ENCODE results near the gene BHLHE40.
"Not testable (repeated sequence)": the region's sequence is repeated elsewhere in the genome, so short reads cannot be mapped to it uniquely, and the experiment has no call there.

Gene BHLHE40
- total RNA-seq = 86.1 reads per million, percentile 80 among the genes with 10 or more reads in this experiment

DNA sequence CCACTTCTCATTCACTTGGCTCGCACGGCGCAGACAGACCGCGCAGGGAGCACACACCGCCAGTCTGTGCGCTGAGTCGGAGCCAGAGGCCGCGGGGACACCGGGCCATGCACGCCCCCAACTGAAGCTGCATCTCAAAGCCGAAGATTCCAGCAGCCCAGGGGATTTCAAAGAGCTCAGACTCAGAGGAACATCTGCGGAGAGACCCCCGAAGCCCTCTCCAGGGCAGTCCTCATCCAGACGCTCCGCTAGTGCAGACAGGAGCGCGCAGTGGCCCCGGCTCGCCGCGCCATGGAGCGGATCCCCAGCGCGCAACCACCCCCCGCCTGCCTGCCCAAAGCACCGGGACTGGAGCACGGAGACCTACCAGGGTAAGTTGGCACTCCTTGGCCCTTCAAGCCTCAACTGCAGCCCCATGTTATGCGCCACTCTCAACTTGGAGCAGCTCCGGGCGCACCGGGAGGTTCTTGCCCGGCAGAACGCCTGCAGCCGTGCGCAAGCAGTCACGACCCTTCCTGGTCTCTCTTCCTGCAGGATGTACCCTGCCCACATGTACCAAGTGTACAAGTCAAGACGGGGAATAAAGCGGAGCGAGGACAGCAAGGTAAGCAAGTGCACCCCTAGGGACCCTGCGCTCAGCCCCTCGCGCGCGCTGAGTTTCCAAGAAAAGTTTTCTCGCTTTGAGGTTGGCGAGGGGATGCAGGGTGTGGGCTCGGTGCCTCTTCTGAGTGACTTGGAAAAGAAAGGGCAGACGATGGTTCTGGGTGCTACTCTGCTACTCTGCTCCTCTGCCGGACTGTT, at the start of gene BHLHE40:
TSS of gene BHLHE40 (plus strand) at position 10 of the 801 bp plus-strand sequence. CDS start at position 292, 282 bp downstream.
- peak; percentile 14 for DNase-seq

DNA sequence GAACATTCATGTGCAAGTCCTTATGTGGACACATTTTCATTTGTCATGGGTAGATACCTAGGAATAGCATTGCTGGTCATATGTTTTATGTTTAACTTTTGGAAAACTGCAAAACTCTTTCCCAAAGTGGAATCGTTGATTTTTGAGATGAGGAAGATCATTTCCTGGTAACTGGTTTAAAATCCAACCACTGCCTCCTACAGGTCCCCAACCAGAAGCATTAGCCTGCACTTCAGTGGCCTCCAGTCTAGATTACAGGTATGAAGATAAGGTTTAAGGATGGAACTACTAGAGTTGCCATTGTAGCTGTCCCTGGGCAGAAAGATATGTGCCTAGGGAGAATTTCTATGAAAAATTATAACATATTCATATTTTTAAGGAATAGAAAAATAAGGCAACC, 48.7 kb upstream of the BHLHE40 start:
- DNase-seq = no peak

DNA sequence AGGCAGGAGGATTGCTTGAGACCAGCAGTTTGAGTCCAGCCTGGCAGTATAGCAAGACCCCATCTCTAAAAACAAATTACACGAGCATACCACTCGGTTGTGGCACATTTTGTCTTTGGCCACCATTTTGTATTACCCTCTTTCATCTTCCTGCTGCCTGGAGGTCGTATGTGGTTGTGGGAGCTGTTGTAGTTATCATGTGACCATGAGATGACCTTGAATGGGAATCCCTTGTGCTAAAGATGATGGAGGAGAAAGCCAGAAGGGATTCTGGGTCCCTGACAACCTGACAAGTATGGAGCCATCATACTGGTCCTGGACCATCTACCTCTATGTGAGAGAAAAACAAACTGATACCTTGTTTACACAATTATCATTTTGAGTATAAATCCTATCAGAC, 45.2 kb upstream of the BHLHE40 start:
- DNase-seq = no peak

DNA sequence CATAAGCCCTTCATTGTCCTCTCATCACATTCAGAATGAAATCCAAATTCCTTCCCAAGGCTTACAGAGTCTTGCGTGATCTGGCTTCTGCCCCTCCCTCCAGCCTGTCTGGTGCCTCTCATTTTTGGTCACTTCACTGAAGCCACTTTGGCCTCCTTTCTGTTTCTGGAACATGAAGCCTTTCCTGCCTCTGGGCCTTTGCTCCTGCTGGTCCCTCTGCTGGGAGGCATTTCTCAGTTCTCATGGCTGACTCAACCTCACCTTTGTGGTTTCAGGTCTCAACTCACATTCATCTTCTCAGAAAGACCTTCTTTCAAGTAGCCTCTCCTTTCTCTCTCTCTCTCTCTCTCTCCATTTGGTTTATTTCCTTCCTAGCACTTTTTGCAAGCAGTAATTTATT, 43.9 kb upstream of the BHLHE40 start:
- no peak for DNase-seq

DNA sequence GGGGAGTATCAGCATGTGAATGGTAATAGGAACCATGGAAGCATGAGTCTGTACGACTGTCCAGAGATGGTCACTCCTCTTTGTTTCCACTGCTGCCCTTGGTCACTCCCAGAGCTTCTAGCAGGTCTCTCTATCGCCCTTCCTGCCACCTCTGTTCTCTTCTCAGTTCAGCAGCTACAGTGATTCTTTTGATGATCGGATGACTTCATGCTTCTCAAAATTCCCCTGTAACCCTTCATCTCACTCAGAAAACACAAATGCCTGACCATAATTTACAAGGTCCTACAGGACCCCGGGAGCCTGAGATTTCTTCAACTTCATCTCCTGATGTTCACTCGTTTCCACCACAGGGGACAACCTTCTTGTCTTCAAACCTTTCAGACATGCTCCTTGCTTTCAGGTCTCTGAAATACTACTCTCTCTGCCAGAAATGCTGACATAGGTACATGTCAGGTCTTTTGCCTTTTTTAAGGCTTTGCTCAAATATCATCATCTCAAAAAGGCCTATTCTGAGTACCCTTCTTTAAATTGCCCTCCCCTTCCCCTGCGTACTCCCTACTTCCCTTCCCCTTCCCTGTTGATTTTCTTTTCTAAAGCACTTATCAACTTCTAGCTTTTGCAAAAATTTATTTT, 42.1 kb upstream of the BHLHE40 start:
- no peak for DNase-seq

DNA sequence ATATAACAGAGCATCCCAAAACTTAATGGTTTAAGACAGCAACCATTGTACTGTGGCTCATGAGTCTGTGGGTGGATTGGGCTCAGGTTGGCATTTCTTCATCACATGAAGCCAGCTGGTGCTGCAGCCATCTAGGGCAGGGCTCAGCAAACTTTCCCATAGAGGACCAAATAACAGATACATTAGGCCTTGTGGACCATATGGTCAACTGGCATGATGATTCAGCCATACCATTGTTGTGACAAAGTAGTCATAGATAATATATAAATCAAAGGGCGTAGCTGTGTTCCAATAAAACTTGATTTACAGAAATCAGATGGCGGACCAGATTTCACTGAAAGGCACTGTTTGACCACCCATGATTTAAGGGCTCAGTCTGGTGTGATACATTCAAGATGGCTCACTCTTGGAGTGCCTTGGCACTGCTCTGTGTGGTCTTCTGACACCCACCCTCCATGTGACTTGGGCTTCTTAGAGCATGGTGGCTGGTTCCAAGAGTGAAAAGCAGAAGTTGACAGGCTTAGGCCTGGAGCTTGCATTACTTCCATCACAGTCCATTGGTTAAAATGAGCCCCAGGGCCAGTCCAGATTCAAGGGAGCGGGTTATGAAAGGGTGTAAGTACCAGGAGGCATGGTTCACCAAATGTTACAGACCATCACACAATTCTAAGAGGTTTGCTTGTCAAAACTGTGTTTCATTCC, 40.8 kb upstream of the BHLHE40 start:
- no peak for DNase-seq

DNA sequence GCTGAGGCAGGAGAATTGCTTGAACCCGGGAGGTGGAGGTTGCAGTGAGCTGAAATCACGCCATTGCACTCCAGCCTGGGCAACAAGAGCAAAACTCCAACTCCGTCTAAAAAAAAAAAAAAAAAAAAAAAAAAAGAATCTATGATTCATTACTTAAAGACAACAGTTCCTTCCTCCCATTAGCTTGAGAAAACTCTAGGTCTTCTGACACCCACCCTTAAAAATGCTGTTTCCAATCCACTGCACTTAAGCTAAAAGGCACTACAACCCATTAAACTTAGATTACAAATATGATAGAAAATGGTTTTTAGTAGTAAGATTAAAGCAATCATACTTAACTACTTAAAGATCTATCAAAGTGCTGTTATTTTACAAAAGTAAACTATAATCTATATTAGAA, 40.0 kb upstream of the BHLHE40 start:
- no peak for DNase-seq

DNA sequence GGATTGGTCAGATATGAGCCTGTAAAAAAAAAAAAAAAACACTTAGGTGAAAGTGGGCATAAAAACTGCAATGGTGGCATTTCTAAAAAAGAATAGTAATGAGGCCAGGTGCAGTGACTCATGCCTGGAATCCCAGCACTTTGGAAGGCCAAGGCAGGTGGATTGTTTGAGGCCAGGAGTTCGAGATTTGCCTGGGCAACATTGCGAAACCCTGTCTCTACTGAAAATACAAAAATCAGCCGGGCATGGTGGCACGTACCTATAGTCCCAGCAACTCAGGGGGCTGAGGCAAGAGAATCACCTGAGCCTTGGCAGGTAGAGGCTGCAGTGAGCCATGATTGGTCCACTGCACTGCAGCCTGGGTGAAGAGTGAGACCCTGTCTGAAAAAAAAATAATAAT, 38.3 kb upstream of the BHLHE40 start:
- DNase-seq = no peak

DNA sequence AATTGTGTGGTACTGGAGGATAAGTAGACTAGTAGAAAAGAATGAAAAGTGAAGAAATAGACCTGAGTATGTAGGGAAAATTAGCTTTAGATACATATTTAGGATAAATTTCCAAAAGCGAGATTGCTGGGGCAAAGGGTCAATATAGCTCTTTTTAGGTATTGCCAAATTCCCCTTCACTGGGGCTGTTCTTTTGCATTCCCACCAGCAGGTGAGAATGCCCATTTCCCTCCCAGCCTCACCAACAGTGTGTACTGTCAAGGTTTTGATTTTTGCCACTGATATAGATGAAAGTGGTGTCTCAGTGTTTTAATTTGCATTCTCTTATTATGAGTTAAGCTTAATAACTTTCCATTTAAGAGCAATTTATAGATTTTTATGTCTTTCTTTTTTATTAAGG, 35.7 kb upstream of the BHLHE40 start:
- no peak for DNase-seq

DNA sequence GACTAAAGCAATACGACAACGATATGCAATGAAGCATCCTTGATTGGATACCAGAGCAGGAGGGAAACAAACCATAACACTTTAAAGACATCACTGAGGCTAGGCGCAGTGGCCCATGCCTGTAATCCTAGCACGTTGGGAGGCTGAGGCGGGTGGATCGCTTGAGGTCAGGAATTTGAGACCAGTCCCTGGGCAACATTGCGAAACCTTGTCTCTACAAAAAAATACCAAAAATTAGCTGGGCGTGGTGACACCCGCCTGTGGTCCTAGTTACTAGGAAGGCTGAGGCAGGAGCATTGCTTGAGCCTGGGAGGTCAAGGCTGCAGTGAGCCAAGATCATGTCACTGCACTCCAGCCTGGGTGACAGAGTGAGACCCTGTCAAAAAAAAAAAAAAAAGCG, 33.9 kb upstream of the BHLHE40 start:
- DNase-seq = no peak

DNA sequence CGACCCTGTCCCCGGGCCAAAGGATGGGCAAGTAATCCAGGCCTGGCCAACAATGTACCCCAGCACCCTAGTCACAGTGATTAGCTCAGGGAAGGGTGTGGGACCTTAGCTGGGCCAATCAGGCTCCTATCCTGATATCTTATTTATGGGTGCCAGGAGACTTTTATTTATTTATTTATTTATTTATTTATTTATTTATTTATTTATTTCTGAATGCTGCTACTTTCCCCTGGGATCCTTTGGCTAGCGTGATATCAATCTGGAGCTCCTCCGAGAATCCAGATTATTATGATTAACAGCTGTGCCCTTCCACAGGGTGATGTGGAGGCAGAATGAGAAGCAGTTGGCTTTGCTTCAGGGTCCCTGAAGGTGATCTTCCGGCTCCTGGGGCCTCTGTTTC, 32.2 kb upstream of the BHLHE40 start:
- DNase-seq = no peak

DNA sequence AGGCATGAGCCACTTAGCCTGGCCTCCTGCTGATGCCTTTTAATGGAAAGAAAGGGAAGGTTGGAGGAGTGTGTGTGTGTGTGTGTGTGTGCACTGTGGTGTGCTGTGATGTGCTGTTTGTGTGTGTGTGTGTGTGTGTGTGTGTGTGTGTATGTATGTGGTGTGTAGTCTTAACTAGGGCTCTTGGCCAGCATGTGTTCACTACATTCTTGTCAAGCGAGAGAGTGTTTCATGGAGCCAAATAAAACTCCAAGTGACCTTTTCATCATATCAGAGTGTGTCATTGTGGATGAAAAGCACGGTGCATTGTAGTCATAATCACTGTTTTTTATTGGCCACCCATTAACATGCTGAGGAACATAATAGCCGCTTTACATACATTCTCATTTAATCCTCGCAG, 30.8 kb upstream of the BHLHE40 start:
- DNase-seq = no peak

DNA sequence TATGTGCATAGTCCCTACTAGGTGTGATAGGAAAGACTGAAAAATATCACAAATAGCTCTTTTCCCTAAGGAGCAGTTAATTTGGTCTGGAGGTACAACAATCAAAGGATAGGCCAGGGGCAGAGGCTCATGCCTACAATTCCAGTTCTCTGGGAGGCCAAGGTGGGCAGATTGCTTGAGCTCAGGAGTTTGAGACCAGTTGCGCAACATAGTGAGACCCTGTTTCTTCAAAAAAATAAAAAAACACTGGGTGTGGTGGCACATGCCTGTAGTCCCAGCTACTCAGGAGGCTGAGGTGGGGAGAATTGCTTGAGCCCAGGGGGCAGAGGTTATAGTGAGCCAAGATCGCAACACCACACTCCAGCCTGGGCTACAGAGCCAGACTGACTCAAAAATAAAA, 30.2 kb upstream of the BHLHE40 start:
- no peak for DNase-seq

DNA sequence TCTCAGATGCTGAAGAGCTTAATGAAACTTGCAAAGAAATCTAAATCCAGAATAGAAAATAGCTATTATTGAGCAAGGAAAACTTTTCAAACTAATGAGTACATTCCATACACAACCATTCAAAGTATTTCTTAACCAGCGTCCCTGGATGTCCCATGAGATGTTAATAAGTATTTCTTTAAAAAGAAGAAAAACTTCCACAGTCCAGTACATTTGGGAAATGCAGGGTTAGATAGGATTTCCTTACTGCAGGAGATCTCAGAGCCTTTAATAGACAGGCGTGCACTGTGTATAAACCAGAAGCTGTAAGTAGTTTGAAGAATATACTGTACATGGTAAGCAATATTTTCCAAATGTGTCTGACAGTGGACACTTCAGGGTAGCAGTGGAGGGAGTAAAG, 29.6 kb upstream of the BHLHE40 start:
- DNase-seq = no peak

DNA sequence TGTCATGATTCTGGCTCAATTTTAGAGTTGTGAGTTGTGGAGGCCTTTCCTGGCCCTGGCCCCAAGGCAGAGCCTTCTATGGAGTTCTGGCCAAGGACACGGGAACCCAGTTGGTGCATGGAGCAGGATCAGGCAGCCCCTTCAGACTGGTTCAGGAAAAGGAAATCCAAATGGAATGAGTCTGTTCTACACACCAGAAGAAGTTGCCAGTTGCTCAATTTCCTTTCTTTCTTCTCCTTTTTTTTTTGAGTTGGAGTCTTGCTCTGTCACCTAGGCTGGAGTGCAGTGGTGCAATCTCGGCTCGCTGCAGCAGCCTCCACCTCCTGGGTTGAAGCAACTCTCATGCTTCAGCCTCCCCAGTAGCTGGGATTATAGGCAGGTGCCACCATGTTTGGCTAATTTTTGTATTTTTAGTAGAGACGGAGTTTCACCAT, 28.9 kb upstream of the BHLHE40 start:
- DNase-seq = no peak

DNA sequence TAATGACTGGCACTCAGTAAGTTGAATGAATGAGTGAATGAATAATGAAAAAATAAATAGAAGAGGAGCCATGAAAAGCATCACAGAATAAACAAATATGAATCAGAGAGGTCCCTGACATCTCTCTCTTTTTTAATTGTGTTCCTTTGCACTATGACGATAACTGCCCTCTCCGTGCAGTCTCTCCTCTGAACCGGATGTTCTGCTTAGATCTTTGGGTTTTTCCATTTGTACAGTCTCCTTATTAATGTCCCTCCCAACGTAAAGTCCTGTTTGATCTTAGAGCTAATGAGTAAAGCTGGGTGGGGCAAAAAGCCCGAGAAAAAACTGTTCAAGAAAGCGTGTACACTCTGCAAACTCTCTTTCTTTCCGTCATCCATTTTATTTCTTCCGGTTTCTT, 28.3 kb upstream of the BHLHE40 start:
- DNase-seq = no peak

DNA sequence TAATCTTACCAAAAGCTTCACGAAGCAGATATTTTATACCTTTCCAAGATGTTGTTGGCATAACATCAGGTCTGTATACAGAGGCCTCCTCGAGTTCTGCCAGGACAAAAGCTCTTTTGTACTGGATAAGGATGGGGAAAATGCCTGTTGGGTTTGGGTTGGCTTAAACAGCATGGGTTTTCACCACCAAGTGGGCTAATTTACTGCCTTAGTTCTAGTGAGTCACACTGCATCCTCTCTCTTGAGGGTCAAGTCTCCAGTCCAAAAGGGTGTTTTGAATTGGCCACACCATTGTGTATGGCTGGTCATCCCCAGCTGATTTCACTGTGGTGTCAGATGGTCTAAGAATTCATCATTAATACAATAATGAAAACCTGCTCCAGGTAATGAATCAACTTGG, 26.1 kb upstream of the BHLHE40 start:
- no peak for DNase-seq

DNA sequence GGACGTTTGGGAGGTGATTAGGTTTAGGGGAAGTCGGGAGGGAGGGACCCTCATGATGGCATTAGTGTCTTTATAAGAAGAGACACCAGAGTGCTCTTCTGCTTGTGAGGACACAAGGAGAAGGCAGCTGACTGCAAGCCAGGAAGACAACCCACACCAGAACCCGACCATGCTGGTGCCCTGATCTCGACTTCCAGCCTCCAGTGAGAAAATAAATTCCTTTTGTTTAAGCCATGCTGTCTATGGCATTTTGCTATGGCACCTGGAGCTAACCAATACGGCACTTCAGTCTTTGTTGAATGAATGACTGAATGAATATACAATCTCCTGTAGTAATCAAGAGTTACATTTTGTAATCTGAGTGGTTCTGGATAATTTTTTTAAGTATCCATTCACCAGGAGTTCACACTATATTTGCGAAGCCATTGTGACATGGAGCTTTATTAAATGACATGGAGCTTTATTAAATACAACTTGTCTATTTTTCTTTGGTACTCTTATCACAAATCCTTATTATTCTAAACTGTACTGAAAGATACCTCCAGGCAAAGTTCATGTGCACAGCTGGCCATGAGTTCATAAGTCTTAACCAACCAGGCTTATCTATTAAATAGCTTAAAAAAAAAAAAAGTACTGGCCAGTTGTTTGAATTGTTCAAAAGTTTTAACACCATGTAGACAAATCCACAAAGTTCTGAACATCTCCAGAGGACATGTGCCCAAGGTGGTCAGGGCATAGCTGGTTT, 24.8 kb upstream of the BHLHE40 start:
- DNase-seq = no peak

DNA sequence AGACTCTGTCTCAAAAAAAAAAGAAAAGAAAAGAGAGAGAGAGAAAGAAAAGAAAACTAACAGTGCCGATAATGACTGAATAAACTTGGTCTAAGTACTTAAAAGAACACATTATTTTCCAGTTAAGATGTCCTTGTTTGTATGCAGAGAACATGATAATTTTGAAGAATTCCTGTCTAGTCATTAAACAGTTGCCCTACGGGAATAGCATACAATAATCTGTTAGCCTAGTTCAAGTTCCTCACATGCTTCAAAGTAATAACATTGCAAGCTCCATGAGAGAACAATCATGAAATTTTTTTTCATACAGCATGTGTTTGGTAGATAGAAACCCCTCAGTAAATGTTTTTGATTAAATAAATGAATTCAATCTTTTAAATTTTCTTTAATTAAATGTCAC, 23.1 kb upstream of the BHLHE40 start:
- DNase-seq = no peak

DNA sequence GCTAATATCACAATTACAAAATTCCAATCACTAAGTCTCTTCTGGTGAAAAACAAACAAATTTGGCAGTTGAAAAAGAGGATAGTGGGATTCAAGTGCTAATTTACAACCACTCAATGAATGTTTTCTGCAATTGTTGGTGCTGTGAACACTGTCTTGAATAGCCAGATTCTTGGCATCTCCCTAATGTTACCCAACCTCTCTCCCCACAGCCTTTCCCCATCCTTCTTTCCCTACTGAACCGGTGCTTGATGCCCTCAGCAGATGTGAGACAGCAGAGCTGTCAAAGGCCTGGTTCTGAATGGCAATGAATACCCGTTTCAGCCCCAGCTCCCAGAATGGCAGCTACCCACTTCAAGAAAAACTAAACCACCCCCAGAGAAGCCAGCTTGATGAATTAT, 22.5 kb upstream of the BHLHE40 start:
- DNase-seq = no peak

DNA sequence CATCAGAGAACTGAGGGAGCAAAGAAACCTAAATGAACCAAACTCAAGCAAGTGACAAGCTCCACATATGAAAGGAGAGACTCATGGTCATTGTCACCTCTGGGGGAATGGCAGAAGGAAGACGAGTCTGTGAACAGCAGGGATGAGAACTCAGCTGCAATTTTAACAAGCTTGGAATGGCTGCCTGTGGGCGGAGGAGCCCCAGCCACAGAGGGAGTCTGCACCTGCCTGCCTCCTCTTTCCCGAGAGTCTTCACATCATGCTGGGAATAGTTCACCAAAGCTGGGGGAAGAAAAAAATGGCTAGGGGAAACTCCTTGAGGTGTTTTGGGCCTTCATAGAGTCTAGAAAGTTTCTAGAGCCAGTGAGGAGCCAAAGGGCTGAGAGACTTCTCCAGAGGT, 21.3 kb upstream of the BHLHE40 start:
- no peak for DNase-seq

DNA sequence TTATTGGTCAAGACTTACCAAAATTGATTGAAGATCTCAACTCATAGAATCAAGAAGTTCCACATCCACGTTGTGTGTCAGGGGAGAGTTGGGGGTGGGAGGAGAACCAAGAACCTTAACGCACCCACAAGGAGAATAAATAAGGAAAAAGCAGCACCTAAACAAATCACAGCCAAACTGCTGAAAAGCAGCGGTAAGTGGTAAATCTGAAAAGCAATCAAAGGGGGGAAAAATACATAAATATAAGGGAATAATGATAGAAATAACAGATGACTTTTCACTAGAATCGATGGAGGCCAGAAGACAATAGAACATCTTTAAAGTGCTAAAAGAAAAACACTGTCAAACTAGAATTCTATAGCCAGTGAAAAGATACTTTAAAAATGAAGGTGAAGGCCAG, 20.1 kb upstream of the BHLHE40 start:
- DNase-seq = no peak

DNA sequence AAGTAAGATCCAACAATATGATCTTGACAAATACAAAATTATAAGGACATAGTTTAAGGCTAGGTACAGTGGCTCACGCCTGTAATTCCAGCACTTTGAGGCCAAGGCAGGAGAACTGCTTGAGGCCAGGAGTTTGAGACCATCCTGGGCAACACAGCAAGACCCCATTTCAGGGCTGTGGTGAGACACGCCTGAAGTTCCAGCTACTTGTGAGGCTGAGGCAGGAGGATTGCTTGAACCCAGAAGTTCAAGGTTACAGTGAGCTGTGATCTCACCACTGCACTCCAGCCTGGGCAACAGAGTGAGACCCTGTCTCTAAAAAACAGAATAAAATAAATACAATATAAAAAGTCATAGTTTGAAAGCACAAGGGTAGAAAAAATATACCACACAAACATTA, 17.4 kb upstream of the BHLHE40 start:
- DNase-seq = not testable (repeated sequence)
